SK-N-MC (cell line): ENCODE data around the gene SRGAP3.

Experiments used
- EZH2 ChIP-seq: fragments of 200-600 bp; sonication (generic); IDR thresholded peaks from one replicate; pipeline ENCODE4 v1.6.1; 2017; ENCODE audit warnings: antibody characterized with exemption
- POLR2AphosphoS5 ChIP-seq: IDR thresholded peaks from 2 replicates; pipeline ENCODE4 v1.6.1; 2012; ENCODE audit warnings: mild to moderate bottlenecking, low read depth, low read length, borderline replicate concordance

GRCh38 chr3:9059489-9060400 lies 189.7 kb downstream of the SRGAP3 start:
- no peak for TF ChIP-seq POLR2AphosphoS5
- no peak for TF ChIP-seq EZH2
